HepG2 (cell line): ENCODE measurements around the gene MAP3K2. TPM values are rescaled to one million over a fixed set of nuclear protein-coding genes. Genes with fewer than 3 reads are reported as not detected.

Experiments
- AGO2 ChIP-seq: fragments of 200-400 bp; formaldehyde crosslinking; optimal IDR thresholded peaks from 2 replicates; pipeline ENCODE3; 2017; ENCODE audit warnings: mild to moderate bottlenecking, low read depth, low read length, moderate library complexity
- ARNTL ChIP-seq: sonication (generic); formaldehyde crosslinking; IDR thresholded peaks from 2 replicates; pipeline ENCODE4 v1.4.0; 2020; ENCODE audit warnings: mild to moderate bottlenecking, missing genetic modification reagents
- BCL6 ChIP-seq: IDR thresholded peaks from 2 replicates; pipeline ENCODE4 v1.6.1; 2016; ENCODE audit warnings: missing genetic modification reagents, missing compliant biosample characterization
- CBX2 ChIP-seq, 2 experiments: fragments of 200-600 bp in 1 of 2; sonication (generic); formaldehyde crosslinking in 1 of 2; IDR thresholded peaks; 2 replicates each; pipeline versions ENCODE4 v1.7.0 to v1.8.1; 2018 to 2022; ENCODE audit warnings: low read depth in 2 of 2, low read length in 1 of 2, mild to moderate bottlenecking in 1 of 2, missing genetic modification reagents in 1 of 2
- HOXA5 ChIP-seq: sonication (generic); formaldehyde crosslinking; IDR thresholded peaks from 2 replicates; pipeline ENCODE4 v1.4.0; 2020; ENCODE audit warnings: missing genetic modification reagents
- ISL2 ChIP-seq: sonication (generic); formaldehyde crosslinking; IDR thresholded peaks from 2 replicates; pipeline ENCODE4 v1.5.0; 2020; ENCODE audit warnings: missing genetic modification reagents
- MTA1 ChIP-seq: sonication (generic); formaldehyde crosslinking; IDR thresholded peaks from 2 replicates; pipeline ENCODE4 v1.4.0; 2020; ENCODE audit warnings: missing genetic modification reagents, mild to moderate bottlenecking, borderline replicate concordance
- ZBTB7B ChIP-seq: sonication (generic); formaldehyde crosslinking; IDR thresholded peaks from 2 replicates; pipeline ENCODE4 v1.4.0; 2020; ENCODE audit warnings: missing genetic modification reagents
- ZC3H4 ChIP-seq: sonication (generic); formaldehyde crosslinking; IDR thresholded peaks from 2 replicates; pipeline ENCODE4 v1.4.0; 2020; ENCODE audit warnings: missing genetic modification reagents, borderline replicate concordance
- ZNF180 ChIP-seq: sonication (generic); formaldehyde crosslinking; IDR thresholded peaks from 2 replicates; pipeline ENCODE4 v1.4.0; 2020; ENCODE audit warnings: low read depth, missing genetic modification reagents, borderline replicate concordance
- polyA plus RNA-seq, 8 experiments: library from polyadenylated mRNA; depleted of rRNA in 3 of 8; stranded (reverse) in 7 of 8; unstranded in 1 of 8; fragments of >200 nt; fragmentation: Illumina TruSeq in 4 of 8; extraction: Trizol in 4 of 8; gene quantifications; 2 replicates each; pipeline versions ENCODE4 v1.2.1 to v1.2.3, GENCODE V29; 2011 to 2016; ENCODE audit warnings: low read depth in 4 of 8, missing spikeins in 1 of 8, mixed read lengths in 1 of 8; ENCODE audit not compliant: insufficient read depth in 1 of 8
- total RNA-seq, 5 experiments: library from RNA; depleted of rRNA; stranded (reverse); fragments of >200 nt; fragmentation: Illumina TruSeq; extraction: Trizol; gene quantifications; 2 replicates each; pipeline ENCODE4 v1.2.3, GENCODE V29; 2016; ENCODE audit warnings: low read depth in 1 of 5
- TF ChIP-seq, protein P1 (sequence below): sonication (generic); formaldehyde crosslinking; IDR thresholded peaks from 2 replicates; pipeline ENCODE4 v1.4.0; 2020; ENCODE audit warnings: mild to moderate bottlenecking, missing genetic modification reagents, borderline replicate concordance
- TF ChIP-seq, protein P2 (sequence below): sonication (generic); formaldehyde crosslinking; IDR thresholded peaks from 2 replicates; pipeline ENCODE4 v1.4.0; 2020; ENCODE audit warnings: missing genetic modification reagents
- TF ChIP-seq, protein P3 (sequence below): sonication (generic); formaldehyde crosslinking; IDR thresholded peaks from 2 replicates; pipeline ENCODE4 v1.4.0; 2020; ENCODE audit warnings: mild to moderate bottlenecking, missing genetic modification reagents
- TF ChIP-seq, protein P4 (sequence below): IDR thresholded peaks from 2 replicates; pipeline ENCODE4 v1.6.1; 2016; ENCODE audit warnings: control low read depth

Gene MAP3K2
- total and polyA plus RNA-seq, 2 of the 13 experiments (the other 11 are each of a cell fraction or from before 2014, with no cell fraction given), result 12.2 to 37.2 TPM

DNA sequence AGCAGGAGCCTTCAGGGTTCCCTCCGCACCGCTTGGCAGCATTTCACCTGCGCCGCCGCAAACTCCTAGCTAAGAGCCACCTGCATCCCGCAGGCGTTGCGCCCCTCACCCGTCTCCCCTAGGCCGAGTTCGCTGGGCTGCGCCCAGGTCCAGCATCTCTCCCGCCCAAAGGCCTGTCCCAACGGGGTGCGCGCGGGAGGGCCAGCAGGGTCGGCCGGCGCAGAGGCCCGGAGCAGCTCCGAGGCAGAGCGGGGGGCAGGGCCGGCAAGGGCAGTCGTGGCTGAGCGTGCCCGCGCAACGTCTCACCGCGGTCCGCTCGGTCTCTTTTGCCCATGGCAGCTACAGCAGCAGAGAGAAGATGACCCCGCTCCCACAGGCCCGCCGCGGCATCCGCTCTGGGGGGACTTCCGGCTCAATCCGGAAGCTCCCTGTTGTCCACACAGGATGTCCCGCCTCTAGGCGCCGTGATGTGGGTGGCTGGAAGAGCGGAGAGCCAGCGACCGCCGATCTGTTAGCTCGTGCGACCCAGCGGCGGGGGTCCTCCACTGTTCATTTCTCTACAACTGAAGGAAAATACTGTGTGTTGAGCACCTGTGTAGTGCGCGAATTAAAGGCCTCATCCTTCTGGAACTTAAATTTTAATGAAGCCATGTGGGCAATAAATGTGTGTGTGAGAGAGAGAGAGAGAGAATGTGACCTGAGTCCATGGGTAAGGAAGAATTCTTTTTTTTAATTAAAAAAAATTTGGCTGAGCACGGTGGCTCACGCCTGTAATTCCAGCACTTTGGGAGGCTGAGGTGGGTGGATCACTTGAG lies 93.8 kb downstream of the MAP3K2 start, which contains the start of gene ERCC3 (continued):
- TF ChIP-seq HOXA5 (peak; percentile 90), AGO2 (peak; percentile 81), ZNF180 (peak; percentile 90; the same call in 1 of the 2 replicates), ARNTL (CRISPR knock-in tag) (0 out of 2 replicates have a peak, but pooled peaks have one; percentile 39), BCL6 (CRISPR knock-in tag) (peak; percentile 63; the same call in 1 of the 2 replicates), ISL2 (CRISPR knock-in tag) (peak; percentile 74; the same call in 1 of the 2 replicates), ZBTB7B (CRISPR knock-in tag) (peak; percentile 94), MTA1 (CRISPR knock-in tag) (peak; percentile 24; the same call in 1 of the 2 replicates), ZC3H4 (0 out of 2 replicates have a peak, but pooled peaks have one; percentile 25), CBX2 (IDR thresholded peaks at IDR 0.05; ENCODE audit: low read depth, low read length) (no peak), CBX2 (CRISPR knock-in tag; IDR thresholded peaks at IDR 0.05; ENCODE audit: low read depth) (no peak; the same call in 1 of the 2 replicates)
- TF ChIP-seq, protein P1, sequence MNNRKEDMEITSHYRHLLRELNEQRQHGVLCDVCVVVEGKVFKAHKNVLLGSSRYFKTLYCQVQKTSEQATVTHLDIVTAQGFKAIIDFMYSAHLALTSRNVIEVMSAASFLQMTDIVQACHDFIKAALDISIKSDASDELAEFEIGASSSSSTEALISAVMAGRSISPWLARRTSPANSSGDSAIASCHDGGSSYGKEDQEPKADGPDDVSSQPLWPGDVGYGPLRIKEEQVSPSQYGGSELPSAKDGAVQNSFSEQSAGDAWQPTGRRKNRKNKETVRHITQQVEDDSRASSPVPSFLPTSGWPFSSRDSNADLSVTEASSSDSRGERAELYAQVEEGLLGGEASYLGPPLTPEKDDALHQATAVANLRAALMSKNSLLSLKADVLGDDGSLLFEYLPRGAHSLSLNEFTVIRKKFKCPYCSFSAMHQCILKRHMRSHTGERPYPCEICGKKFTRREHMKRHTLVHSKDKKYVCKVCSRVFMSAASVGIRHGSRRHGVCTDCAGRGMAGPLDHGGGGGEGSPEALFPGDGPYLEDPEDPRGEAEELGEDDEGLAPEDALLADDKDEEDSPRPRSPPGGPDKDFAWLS (CRISPR knock-in tag), result no peak; the same call in 1 of the 2 replicates
- TF ChIP-seq, protein P2, sequence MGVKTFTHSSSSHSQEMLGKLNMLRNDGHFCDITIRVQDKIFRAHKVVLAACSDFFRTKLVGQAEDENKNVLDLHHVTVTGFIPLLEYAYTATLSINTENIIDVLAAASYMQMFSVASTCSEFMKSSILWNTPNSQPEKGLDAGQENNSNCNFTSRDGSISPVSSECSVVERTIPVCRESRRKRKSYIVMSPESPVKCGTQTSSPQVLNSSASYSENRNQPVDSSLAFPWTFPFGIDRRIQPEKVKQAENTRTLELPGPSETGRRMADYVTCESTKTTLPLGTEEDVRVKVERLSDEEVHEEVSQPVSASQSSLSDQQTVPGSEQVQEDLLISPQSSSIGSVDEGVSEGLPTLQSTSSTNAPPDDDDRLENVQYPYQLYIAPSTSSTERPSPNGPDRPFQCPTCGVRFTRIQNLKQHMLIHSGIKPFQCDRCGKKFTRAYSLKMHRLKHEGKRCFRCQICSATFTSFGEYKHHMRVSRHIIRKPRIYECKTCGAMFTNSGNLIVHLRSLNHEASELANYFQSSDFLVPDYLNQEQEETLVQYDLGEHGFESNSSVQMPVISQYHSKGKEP, result no peak; the same call in 1 of the 2 replicates
- TF ChIP-seq, protein P3, sequence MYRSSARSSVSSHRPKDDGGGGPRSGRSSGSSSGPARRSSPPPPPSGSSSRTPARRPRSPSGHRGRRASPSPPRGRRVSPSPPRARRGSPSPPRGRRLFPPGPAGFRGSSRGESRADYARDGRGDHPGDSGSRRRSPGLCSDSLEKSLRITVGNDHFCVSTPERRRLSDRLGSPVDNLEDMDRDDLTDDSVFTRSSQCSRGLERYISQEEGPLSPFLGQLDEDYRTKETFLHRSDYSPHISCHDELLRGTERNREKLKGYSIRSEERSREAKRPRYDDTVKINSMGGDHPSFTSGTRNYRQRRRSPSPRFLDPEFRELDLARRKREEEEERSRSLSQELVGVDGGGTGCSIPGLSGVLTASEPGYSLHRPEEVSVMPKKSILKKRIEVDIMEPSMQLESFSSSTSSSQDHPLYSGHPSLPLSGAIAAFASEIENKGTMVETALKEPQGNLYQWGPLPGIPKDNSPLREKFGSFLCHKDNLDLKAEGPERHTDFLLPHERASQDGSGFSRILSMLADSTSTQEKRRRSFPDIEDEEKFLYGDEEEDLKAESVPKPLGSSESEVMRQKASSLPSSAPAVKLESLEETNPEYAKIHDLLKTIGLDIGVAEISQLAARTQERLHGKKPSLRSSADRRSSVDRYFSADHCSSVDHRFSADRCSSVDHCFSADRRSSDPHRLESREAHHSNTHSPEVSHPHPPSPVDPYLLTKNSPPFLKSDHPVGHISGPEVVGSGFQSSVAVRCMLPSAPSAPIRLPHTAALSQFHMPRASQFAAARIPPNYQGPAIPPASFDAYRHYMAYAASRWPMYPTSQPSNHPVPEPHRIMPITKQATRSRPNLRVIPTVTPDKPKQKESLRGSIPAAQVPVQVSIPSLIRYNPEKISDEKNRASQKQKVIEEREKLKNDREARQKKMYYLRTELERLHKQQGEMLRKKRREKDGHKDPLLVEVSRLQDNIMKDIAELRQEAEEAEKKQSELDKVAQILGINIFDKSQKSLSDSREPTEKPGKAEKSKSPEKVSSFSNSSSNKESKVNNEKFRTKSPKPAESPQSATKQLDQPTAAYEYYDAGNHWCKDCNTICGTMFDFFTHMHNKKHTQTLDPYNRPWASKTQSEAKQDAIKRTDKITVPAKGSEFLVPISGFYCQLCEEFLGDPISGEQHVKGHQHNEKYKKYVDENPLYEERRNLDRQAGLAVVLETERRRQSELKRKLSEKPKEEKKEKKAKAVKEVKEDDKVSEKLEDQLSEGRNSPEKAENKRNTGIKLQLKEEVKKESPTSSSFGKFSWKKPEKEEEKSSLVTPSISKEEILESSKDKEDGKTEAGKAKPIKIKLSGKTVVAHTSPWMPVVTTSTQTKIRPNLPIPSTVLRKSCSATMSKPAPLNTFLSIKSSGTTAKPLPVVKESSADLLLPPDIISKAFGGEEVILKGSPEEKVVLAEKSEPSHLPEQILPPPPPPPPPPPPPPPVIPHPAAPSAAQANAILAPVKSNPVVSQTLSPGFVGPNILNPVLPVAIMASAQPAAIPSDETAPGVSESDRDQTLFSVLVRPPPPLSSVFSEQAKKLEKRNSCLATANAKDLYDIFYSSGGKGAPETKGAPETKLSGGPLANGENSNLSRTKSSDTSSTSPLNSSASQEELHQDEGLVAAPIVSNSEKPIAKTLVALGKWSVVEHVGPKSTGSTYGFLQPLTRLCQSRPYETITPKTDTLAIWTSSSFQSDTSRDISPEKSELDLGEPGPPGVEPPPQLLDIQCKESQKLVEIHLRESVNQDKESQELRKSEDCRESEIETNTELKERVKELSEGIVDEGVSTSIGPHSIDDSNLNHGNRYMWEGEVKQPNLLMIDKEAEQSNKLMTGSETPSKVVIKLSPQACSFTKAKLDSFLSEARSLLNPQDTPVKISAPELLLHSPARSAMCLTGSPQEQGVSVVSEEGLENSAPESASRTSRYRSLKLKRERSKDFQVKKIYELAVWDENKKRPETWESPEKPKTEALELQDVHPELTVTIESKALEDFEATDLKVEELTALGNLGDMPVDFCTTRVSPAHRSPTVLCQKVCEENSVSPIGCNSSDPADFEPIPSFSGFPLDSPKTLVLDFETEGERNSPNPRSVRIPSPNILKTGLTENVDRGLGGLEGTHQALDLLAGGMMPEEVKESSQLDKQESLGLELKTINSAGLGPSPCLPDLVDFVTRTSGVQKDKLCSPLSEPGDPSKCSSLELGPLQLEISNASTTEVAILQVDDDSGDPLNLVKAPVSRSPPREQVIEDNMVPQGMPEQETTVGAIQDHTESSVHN (CRISPR knock-in tag), result peak; percentile 63; the same call in 1 of the 2 replicates
- TF ChIP-seq, protein P4, sequence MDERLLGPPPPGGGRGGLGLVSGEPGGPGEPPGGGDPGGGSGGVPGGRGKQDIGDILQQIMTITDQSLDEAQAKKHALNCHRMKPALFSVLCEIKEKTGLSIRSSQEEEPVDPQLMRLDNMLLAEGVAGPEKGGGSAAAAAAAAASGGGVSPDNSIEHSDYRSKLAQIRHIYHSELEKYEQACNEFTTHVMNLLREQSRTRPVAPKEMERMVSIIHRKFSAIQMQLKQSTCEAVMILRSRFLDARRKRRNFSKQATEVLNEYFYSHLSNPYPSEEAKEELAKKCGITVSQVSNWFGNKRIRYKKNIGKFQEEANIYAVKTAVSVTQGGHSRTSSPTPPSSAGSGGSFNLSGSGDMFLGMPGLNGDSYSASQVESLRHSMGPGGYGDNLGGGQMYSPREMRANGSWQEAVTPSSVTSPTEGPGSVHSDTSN (CRISPR knock-in tag), result no peak
